ENCODE data around the gene MAJIN.

The MAJIN gene

GRCh38 chr11:64894070-64894811 lies 77.7 kb downstream of the MAJIN start:
- H3K4me1 Mint-ChIP-seq, result no peaks in the 10 kb centered on the region
- peak overlapping the region in 1 of 3 experiments; percentile 57 for H3K27ac Mint-ChIP-seq
- peaks cover 6% of the 10 kb centered on the region for H3K36me3 Mint-ChIP-seq (ENCODE audit: low read depth)
- H3K27me3 Mint-ChIP-seq (ENCODE audit: low read depth), result no peaks in the 10 kb centered on the region
- no peaks in the 10 kb centered on the region for H3K9me3 Mint-ChIP-seq
- H3K4me3 Mint-ChIP-seq, result no peak overlapping the region
- TF ChIP-seq CTCF (IDR thresholded peaks at IDR 0.05; ENCODE audit: unreplicated experiment in 3 of 3), result peak; percentile 74 to 82 (median 79)

- H3K9me3 Mint-ChIP-seq, result no peaks in the 10 kb centered on the region
- H3K27me3 Mint-ChIP-seq (ENCODE audit: low read depth), result no peaks in the 10 kb centered on the region
- H3K4me3 Mint-ChIP-seq, result no peak overlapping the region
- peaks cover 2% of the 10 kb centered on the region for H3K36me3 Mint-ChIP-seq (ENCODE audit: low read depth)
- H3K27ac Mint-ChIP-seq, result no peak overlapping the region
- no peak for TF ChIP-seq CTCF (IDR thresholded peaks at IDR 0.05; ENCODE audit: unreplicated experiment in 3 of 3)
- no peaks in the 10 kb centered on the region for H3K4me1 Mint-ChIP-seq
Measured at GRCh38 chr11:64893194-64894069, 78.5 kb downstream of the MAJIN start.

- peaks cover 4% of the 10 kb centered on the region for H3K4me1 Mint-ChIP-seq
- H3K27ac Mint-ChIP-seq, result no peak overlapping the region
- no peaks in the 10 kb centered on the region for H3K9me3 Mint-ChIP-seq
- TF ChIP-seq CTCF (IDR thresholded peaks at IDR 0.05; ENCODE audit: unreplicated experiment in 3 of 3), result no peak
- H3K4me3 Mint-ChIP-seq, result no peak overlapping the region
- H3K27me3 Mint-ChIP-seq (ENCODE audit: low read depth), result no peaks in the 10 kb centered on the region
- no peaks in the 10 kb centered on the region for H3K36me3 Mint-ChIP-seq (ENCODE audit: low read depth)
Measured at GRCh38 chr11:64892838-64893193, 79.1 kb downstream of the MAJIN start.

GRCh38 chr11:64892411-64892831 lies 79.5 kb downstream of the MAJIN start:
- Mint-ChIP-seq H3K4me1 (peaks cover 6% of the 10 kb centered on the region), H3K27me3 (ENCODE audit: low read depth) (no peaks in the 10 kb centered on the region), H3K9me3 (no peaks in the 10 kb centered on the region), H3K36me3 (ENCODE audit: low read depth) (no peaks in the 10 kb centered on the region), H3K4me3 (peak overlapping the region in 1 of 3 experiments; percentile 48), H3K27ac (peak overlapping the region in 2 of 3 experiments; percentile 27 to 84)
- no peak for TF ChIP-seq CTCF (IDR thresholded peaks at IDR 0.05; ENCODE audit: unreplicated experiment in 3 of 3)

GRCh38 chr11:64891880-64892279 lies 80.0 kb downstream of the MAJIN start:
- Mint-ChIP-seq H3K4me3 (peak overlapping the region in 1 of 3 experiments; percentile 48), H3K4me1 (peaks cover 9% of the 10 kb centered on the region), H3K36me3 (ENCODE audit: low read depth) (no peaks in the 10 kb centered on the region), H3K9me3 (no peaks in the 10 kb centered on the region), H3K27ac (peak overlapping the region in 2 of 3 experiments; percentile 27 to 84), H3K27me3 (ENCODE audit: low read depth) (no peaks in the 10 kb centered on the region)
- TF ChIP-seq CTCF (IDR thresholded peaks at IDR 0.05; ENCODE audit: unreplicated experiment in 3 of 3), result no peak
